PFSK-1 (cell line): ENCODE results near the gene NANS.

ENCODE experiments used
- FOXP2 ChIP-seq: optimal IDR thresholded peaks from 2 replicates; pipeline ENCODE3; 2011; ENCODE audit warnings: borderline replicate concordance, control low read depth, inconsistent platforms; ENCODE audit not compliant: insufficient read depth; ENCODE audit errors: extremely low read length, extremely low read depth
- POLR2AphosphoS5 ChIP-seq: IDR thresholded peaks from 2 replicates; pipeline ENCODE4 v1.6.1; 2012; ENCODE audit warnings: low read depth, mild to moderate bottlenecking, control low read depth, low read length, moderate library complexity
- REST ChIP-seq, 2 experiments: IDR thresholded peaks; 2 replicates each; pipeline versions ENCODE4 v1.6.1 to v1.8.0; 2011 to 2012; ENCODE audit warnings: low read depth in 2 of 2, low read length in 2 of 2, control low read depth in 1 of 2, inconsistent platforms in 1 of 2, mild to moderate bottlenecking in 1 of 2, moderate library complexity in 1 of 2; ENCODE audit not compliant: insufficient read depth in 1 of 2
- SIN3A ChIP-seq: IDR thresholded peaks from 2 replicates; pipeline ENCODE4 v1.6.1; 2012; ENCODE audit warnings: mild to moderate bottlenecking, low read length, moderate library complexity, borderline replicate concordance; ENCODE audit not compliant: insufficient read depth
- TAF1 ChIP-seq: IDR thresholded peaks from 2 replicates; pipeline ENCODE4 v1.6.1; 2012; ENCODE audit warnings: low read length, control low read depth, borderline replicate concordance; ENCODE audit not compliant: insufficient read depth

The NANS gene

DNA sequence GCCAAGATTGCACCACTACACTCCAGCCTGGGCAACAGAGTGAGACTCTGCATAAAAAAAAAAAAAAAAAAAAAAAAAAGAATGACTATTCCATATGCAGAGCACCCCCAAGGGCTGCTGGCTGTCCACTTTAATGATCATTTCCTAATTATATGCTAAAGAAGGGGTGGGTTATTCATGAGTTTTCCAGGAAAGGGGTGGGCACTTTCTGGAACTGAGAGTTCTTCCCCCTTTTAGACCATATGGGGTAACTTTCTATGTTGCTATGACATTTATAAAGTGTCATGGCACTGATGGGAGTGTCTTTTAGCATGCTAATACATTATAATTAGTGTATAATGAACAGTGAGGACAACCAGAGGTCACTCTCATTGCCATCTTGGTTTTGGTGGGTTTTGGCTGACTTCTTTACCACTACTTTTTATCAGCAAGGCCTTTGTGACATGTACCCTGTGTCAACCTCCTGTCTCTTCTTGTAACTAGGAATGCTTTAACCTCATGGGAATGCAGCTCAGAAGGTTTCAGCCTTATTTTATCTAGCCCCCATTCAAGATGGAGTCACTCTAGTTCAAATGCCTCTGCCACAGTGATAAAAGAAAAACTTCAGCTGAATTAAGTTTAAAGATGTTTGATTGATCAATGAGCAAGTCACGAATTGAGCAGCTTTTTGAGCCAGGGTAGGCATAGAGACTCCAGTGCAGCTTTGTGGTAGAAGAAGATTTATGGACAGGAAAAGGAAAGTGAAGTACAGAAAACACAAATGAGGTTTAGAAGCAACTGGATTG, 7.1 kb upstream of the NANS start:
- TF ChIP-seq REST (IDR thresholded peaks at IDR 0.05; ENCODE audit: insufficient read depth in 1 of 2, low read depth in 2 of 2, low read length in 2 of 2) (no peak), FOXP2 (no peak), POLR2AphosphoS5 (no peak), SIN3A (no peak), TAF1 (no peak)

DNA sequence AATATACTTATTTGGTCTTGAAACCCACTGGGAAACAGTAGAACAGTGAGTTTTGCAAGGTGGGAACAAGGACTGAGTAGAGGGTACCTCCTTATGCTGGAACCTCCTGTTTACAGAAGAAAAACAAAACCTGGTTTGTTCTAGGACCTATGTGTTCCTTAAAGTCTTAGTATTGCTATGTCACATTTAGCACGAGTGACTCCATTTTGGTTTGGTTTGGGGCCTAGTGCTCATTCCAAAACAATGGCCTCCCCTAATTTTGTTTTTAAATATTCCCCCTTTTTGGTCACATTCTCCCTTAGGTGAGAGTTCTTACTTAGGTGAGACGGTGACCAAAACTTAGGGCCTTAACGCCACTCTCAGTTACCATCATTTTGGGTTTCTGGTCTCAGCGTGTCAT, 6.2 kb upstream of the NANS start:
- TF ChIP-seq REST (IDR thresholded peaks at IDR 0.05; ENCODE audit: insufficient read depth in 1 of 2, low read depth in 2 of 2, low read length in 2 of 2): no peak
- no peak for TF ChIP-seq FOXP2
- no peak for TF ChIP-seq POLR2AphosphoS5
- TF ChIP-seq SIN3A: no peak
- no peak for TF ChIP-seq TAF1

GRCh38 chr9:98054376-98054951, 2.1 kb upstream of the NANS start:
- TF ChIP-seq TAF1: no peak

GRCh38 chr9:98057138-98057799, 737 bp downstream of the NANS start:
- no peak for TF ChIP-seq FOXP2
- no peak for TF ChIP-seq REST (IDR thresholded peaks at IDR 0.05; ENCODE audit: insufficient read depth in 1 of 2, low read depth in 2 of 2, low read length in 2 of 2)
- no peak for TF ChIP-seq POLR2AphosphoS5

- TF ChIP-seq FOXP2 (no peak), SIN3A (no peak), REST (IDR thresholded peaks at IDR 0.05; ENCODE audit: insufficient read depth in 1 of 2, low read depth in 2 of 2, low read length in 2 of 2) (no peak), TAF1 (no peak)
These were observed 5.6 kb downstream of the NANS start for GRCh38 chr9:98062161-98062560.
